ENCODE data around the gene LGR6. TPM values are rescaled to one million over a fixed set of nuclear protein-coding genes. Genes with fewer than 3 reads are reported as not detected.

The LGR6 gene
- total and polyA plus RNA-seq, 2 of the 4 experiments (the other 2 are of a cell fraction) = not detected

DNA sequence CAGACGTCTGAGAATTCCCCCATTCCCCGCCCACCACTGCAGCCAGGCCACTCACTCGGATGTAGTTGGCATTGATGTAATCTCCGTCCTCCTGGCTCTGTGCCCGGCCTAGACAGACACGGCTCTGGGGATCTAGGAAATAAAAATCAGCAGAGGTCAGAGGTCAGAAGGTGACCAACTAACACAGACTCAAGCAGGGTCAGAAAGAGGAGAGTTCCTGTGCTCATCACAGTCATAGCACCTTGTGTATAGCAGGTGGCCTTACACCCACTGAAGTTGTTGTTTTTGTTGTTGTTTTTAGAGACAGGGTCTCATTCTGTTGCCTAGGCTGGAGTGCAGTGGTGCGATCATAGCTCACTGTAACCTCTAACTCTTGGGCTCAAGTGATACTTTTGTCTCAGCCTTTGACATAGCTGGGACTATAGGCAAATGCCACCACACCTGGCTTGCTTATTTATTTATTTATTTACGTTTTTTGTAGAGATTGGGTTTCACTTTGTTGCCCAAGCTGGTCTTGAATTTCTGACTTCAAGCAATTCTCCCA, 38.0 kb upstream of the LGR6 start:
- BruUV-seq (replicated peaks) = no TSS peak
- Histone ChIP-seq H4K20me1 (ENCODE audit: insufficient read depth, low read length) (no peaks in the 10 kb centered on the region), H3K36me3 (ENCODE audit: control insufficient read depth, insufficient read depth, low read length) (no peaks in the 10 kb centered on the region), H2AK5ac (ENCODE audit: low read depth, low read length) (no peak overlapping the region), H3K27me3 (ENCODE audit: control insufficient read depth, insufficient read depth, low read length) (peaks cover 25% of the 10 kb centered on the region), H3K4ac (ENCODE audit: low read depth, low read length) (no peak overlapping the region), H2BK120ac (ENCODE audit: low read depth, low read length) (no peak overlapping the region), H3K4me2 (ENCODE audit: low read depth, low read length) (no peak overlapping the region), H2BK15ac (ENCODE audit: low read depth, low read length) (no peak overlapping the region), H3K18ac (ENCODE audit: low read depth, low read length) (no peak overlapping the region), H2BK20ac (ENCODE audit: low read depth, low read length) (no peak overlapping the region), H3K4me3 (ENCODE audit: insufficient read depth, low read depth, low read length) (no peak overlapping the region), H3K4me1 (ENCODE audit: control insufficient read depth, insufficient read depth, low read length) (no peaks in the 10 kb centered on the region), H3K14ac (replicated peaks; ENCODE audit: low read depth, low read length) (no peak overlapping the region), H2AK9ac (replicated peaks; ENCODE audit: low read depth, low read length, poor library complexity) (no peak overlapping the region), H4K8ac (ENCODE audit: low read depth in 2 of 2, low read length in 2 of 2) (no peak overlapping the region), H3K79me1 (ENCODE audit: low read depth in 1 of 2, low read length in 2 of 2) (no peaks in the 10 kb centered on the region), H3K23ac (ENCODE audit: low read depth, low read length) (no peak overlapping the region), H3K27ac (ENCODE audit: insufficient read depth, low read length) (no peak overlapping the region), H3K9me1 (ENCODE audit: insufficient read depth, low read length) (no peaks in the 10 kb centered on the region), H4K5ac (ENCODE audit: low read depth, low read length) (no peak overlapping the region), H3K9me3 (ENCODE audit: control insufficient read depth, insufficient read depth, low read length) (no peaks in the 10 kb centered on the region), H2BK5ac (ENCODE audit: low read depth, low read length, poor library complexity, severe bottlenecking) (no peak overlapping the region), H3K9ac (ENCODE audit: low read depth, low read length) (no peak overlapping the region), H4K91ac (ENCODE audit: insufficient read depth, low read depth, low read length) (no peak overlapping the region), H3K56ac (ENCODE audit: extremely low read depth, insufficient read depth, low read length) (no peak overlapping the region), H2AFZ (replicated peaks; ENCODE audit: low read length, poor library complexity) (no peak overlapping the region)
- intact Hi-C loops (cut with micrococcal nuclease) = no loop called here
- WGBS, 2 experiments (ENCODE audit: extremely low coverage in 2 of 2, insufficient read length in 1 of 2) = no CpG with 5 or more reads among the region's 8 CpGs
- dilution Hi-C loops (cut with HindIII; ENCODE audit: low sequenced_read_pairs, unreplicated experiment) = no loop called here
- POLR2A ChIA-PET (ENCODE audit: unreplicated experiment) = no interaction called here
- ATAC-seq (ENCODE audit: low read depth) (no peak; the same call in 1 of the 2 replicates), DNase-seq (peak; percentile 8)
- TF ChIP-seq, protein P1, sequence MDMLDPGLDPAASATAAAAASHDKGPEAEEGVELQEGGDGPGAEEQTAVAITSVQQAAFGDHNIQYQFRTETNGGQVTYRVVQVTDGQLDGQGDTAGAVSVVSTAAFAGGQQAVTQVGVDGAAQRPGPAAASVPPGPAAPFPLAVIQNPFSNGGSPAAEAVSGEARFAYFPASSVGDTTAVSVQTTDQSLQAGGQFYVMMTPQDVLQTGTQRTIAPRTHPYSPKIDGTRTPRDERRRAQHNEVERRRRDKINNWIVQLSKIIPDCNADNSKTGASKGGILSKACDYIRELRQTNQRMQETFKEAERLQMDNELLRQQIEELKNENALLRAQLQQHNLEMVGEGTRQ (IDR thresholded peaks at IDR 0.05; ENCODE audit: low read depth, low read length) = no peak
- TF ChIP-seq MXI1 (IDR thresholded peaks at IDR 0.05; ENCODE audit: borderline replicate concordance, low read depth, low read length) = no peak
- TF ChIP-seq, protein P2, sequence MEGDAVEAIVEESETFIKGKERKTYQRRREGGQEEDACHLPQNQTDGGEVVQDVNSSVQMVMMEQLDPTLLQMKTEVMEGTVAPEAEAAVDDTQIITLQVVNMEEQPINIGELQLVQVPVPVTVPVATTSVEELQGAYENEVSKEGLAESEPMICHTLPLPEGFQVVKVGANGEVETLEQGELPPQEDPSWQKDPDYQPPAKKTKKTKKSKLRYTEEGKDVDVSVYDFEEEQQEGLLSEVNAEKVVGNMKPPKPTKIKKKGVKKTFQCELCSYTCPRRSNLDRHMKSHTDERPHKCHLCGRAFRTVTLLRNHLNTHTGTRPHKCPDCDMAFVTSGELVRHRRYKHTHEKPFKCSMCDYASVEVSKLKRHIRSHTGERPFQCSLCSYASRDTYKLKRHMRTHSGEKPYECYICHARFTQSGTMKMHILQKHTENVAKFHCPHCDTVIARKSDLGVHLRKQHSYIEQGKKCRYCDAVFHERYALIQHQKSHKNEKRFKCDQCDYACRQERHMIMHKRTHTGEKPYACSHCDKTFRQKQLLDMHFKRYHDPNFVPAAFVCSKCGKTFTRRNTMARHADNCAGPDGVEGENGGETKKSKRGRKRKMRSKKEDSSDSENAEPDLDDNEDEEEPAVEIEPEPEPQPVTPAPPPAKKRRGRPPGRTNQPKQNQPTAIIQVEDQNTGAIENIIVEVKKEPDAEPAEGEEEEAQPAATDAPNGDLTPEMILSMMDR (conservative IDR thresholded peaks at IDR 0.05; ENCODE audit: low read depth, low read length) = no peak
- TF ChIP-seq, protein P3, sequence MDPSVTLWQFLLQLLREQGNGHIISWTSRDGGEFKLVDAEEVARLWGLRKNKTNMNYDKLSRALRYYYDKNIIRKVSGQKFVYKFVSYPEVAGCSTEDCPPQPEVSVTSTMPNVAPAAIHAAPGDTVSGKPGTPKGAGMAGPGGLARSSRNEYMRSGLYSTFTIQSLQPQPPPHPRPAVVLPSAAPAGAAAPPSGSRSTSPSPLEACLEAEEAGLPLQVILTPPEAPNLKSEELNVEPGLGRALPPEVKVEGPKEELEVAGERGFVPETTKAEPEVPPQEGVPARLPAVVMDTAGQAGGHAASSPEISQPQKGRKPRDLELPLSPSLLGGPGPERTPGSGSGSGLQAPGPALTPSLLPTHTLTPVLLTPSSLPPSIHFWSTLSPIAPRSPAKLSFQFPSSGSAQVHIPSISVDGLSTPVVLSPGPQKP (IDR thresholded peaks at IDR 0.05; ENCODE audit: borderline replicate concordance, low read depth, low read length) = no peak
- no peak for TF ChIP-seq MAFK (IDR thresholded peaks at IDR 0.05; ENCODE audit: low read depth, low read length)
- TF ChIP-seq MAZ (IDR thresholded peaks at IDR 0.05; ENCODE audit: borderline replicate concordance, low read depth, low read length) = no peak
- no peak for TF ChIP-seq CEBPB (IDR thresholded peaks at IDR 0.05; ENCODE audit: low read depth, low read length)
- no peak for TF ChIP-seq FOS (IDR thresholded peaks at IDR 0.05; ENCODE audit: low read depth, low read length)
- TF ChIP-seq BHLHE40 (IDR thresholded peaks at IDR 0.05; ENCODE audit: low read depth, low read length) = no peak
- TF ChIP-seq RCOR1 (IDR thresholded peaks at IDR 0.05; ENCODE audit: insufficient replicate concordance, low read length) = no peak
- in situ Hi-C loops (cut with MboI; ENCODE audit: low sequenced_read_pairs) = no loop called here
- CTCF ChIA-PET = interaction anchor here (0.8 to 1.4 kb wide), 5 partner anchors 8 to 34 kb away, joined by 3 to 5 read pairs (median 3); no protein-coding TSS in a partner anchor
